Measurements from ENCODE around the gene ETHE1.

The ETHE1 gene

GRCh38 chr19:43526884-43527859 lies at the start of gene ETHE1:
Gene ETHE1 (minus strand): TSS chr19:43527201. CDS start chr19:43527177, 24 bp downstream.
- DNase-seq, result no peak

GRCh38 chr19:43575955-43576878 lies 49.2 kb upstream of the ETHE1 start:
- no peak for DNase-seq

- DNase-seq, result peak; percentile 99
Observed at GRCh38 chr19:43575156-43575950, 48.4 kb upstream of the ETHE1 start, which contains the start of the genes PINLYP and XRCC1. Gene PINLYP (plus strand): TSS chr19:43575801. CDS start chr19:43577192, 1,391 bp downstream. Gene XRCC1 (minus strand): TSS chr19:43575527. CDS start chr19:43575458, 69 bp downstream.

- no peak for DNase-seq
Observed at GRCh38 chr19:43574424-43575155, 47.6 kb upstream of the ETHE1 start.

- DNase-seq, result no peak
Observed at GRCh38 chr19:43572171-43572588, 45.2 kb upstream of the ETHE1 start.

GRCh38 chr19:43570174-43570791 lies 43.3 kb upstream of the ETHE1 start:
- no peak for DNase-seq

- DNase-seq, result no peak
Observed at GRCh38 chr19:43569657-43570056, 42.7 kb upstream of the ETHE1 start.

GRCh38 chr19:43564800-43565199 lies 37.8 kb upstream of the ETHE1 start:
- no peak for DNase-seq

- DNase-seq, result no peak
Observed at GRCh38 chr19:43563816-43564457, 36.9 kb upstream of the ETHE1 start.

GRCh38 chr19:43562698-43563241 lies 35.8 kb upstream of the ETHE1 start:
- DNase-seq, result no peak

- DNase-seq, result no peak
Observed at GRCh38 chr19:43562226-43562697, 35.3 kb upstream of the ETHE1 start.

- no peak for DNase-seq
Observed at GRCh38 chr19:43561139-43561970, 34.4 kb upstream of the ETHE1 start.

GRCh38 chr19:43560687-43561086 lies 33.7 kb upstream of the ETHE1 start:
- DNase-seq, result no peak

- no peak for DNase-seq
Observed at GRCh38 chr19:43555185-43555770, 28.3 kb upstream of the ETHE1 start.

- no peak for DNase-seq
Observed at GRCh38 chr19:43554317-43554895, 27.4 kb upstream of the ETHE1 start.

- no peak for DNase-seq
Observed at GRCh38 chr19:43553656-43554055, 26.7 kb upstream of the ETHE1 start.

GRCh38 chr19:43552616-43553015 lies 25.6 kb upstream of the ETHE1 start:
- no peak for DNase-seq

- DNase-seq, result no peak
Observed at GRCh38 chr19:43552198-43552450, 25.1 kb upstream of the ETHE1 start.
